Measurements from ENCODE around the gene SEC14L1.
"Not testable (repeated sequence)": the region's sequence is repeated elsewhere in the genome, so short reads cannot be mapped to it uniquely, and the experiment has no call there.

Gene SEC14L1

DNA sequence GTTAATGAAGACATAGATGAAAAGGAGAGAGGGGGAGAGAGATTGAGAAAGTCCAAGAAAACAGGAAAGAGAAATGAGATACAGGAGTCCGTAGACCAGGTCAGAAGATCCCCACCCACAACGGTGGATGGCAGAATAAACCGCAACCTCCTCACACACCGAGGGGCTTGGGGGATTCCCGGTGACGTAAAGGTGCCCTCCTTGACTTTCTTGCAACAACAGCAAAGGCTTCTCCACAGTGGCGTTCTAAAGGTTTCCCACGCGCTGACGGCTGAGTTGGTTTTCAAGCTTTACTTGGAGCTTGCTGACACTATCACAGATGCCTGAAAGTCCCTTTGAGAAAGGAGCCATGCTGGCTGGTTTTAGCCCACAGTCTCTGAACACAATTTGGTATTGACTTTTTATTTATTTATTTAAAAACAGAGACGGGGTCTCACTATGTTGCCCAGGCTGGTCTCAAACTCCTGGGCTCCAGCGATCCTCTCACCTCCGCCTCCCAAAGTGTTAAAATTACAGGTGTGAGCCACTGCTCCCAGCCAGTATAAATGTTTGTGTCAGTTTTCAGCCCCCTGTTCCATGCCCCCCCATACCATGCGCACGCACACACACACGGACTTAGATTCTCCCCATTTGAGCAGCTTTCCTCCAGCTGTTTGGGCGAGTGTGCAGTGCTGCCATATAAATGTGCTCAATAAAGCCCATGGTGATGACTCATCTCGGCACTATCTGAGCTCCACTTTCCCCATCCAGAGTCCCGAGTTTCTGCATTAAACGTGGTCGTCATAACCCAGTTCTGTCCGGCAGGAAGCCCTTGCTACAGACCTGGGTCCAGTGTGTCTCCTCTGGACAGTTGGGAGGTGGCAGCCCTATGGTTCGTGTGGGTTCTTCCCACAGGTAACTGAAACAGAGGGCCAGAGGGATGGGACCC is 33.0 kb upstream of the SEC14L1 start:
- TF ChIP-seq POLR2A (IDR thresholded peaks at IDR 0.05; ENCODE audit: low read length) (no peak), GATA1 (IDR thresholded peaks at IDR 0.05; ENCODE audit: low read depth, low read length) (no peak)
- no peak for DNase-seq

DNA sequence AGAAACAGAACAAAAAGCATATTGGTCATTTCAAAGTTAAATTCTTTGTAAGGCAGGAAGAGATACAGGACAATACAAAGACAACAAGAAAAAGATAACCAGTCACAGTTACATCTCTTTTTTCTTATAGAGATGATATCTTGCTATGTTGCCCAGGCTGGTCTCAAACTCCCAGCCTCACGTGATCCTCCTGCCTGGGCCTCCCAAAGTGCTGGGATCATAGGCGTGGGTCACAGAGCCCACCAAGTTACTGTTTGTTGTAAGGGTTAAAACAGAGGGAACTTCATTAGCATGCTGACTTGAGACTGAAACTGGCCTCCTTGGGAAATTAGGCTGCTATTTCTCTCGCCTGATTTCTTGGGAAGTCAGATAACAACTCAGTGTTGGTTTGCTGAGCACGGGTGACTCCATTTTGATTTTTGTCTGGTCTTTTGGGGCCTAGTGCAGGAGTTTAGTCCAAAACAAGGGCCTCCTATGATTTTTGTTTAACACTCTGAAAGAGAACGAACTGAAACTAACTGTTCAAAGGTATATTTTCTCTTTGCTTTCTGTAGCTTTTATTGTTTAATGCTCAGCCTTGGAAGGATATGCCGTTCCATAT is 31.5 kb upstream of the SEC14L1 start:
- peak in 1 of 2 experiments; percentile 13 for DNase-seq
- TF ChIP-seq GATA1 (IDR thresholded peaks at IDR 0.05; ENCODE audit: low read depth, low read length) (no peak), POLR2A (IDR thresholded peaks at IDR 0.05; ENCODE audit: low read length) (no peak)

DNA sequence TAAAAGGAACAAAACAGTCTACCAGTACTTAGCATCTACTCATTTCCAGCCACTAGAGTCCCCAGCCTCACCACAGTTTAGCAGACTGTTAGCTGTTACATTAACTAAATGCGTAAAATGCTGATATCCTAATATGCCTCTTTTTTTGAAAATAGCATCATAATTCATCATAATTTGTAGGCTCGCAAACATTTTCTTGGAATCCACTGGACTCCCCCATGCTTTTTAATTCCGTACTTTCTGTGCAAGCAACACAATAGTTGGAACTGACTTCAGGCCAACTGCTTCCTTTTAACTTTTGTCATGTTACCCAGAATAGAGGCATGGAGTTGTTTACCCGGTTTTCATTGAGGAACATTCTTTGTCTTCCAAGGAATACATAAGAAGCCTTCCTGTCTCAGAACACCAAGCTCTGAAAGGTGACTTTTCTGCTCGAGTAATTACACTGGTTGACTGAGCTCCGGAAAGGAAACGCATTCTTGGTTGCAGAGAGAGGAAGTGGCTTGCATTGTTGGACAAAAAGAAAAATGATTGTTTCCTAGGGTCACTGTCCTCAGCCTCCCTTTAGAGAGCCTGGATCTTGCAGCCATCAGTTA is 30.9 kb upstream of the SEC14L1 start:
- no peak for TF ChIP-seq POLR2A (IDR thresholded peaks at IDR 0.05; ENCODE audit: low read length)
- no peak for TF ChIP-seq GATA1 (IDR thresholded peaks at IDR 0.05; ENCODE audit: low read depth, low read length)

DNA sequence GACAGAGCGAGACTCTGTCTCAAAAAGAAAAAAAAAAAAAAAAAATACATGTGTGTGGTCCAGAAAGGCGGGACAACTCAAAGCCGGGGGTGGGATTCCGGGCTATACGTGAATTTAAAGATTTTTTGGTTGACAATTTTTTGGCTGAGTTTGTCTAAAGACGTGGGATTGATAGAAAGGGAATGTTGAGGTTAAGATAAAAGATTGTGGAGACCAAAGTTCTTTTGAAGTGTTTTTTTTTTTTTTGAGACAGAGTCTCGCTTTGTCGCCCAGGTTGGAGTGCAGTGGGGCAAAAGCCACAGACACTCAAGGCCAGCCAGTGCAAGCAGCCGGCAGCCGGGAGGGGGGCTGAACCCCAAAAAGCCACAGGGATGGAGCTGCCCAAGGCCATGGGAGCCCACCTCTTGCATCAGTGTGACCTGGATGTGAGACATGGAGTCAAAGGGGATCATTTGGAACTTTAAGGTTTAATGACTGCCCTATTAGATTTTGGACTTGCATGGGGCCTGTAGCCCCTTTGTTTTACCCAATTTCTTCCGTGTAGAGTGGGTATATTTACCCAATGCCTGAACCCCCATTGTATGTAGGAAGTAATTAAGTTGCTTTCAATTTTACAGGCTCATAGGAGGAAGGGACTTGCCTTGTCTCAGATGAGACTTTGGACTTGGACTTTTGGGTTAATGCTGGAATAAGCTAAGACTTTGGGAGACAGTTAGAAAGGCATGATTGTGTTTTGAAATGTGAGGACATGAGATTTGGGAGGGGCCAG is 29.4 kb upstream of the SEC14L1 start:
- DNase-seq, result not testable (repeated sequence)

More for the DNA sequence above, 30.9 kb upstream of the SEC14L1 start:
- DNase-seq, result no peak

DNA sequence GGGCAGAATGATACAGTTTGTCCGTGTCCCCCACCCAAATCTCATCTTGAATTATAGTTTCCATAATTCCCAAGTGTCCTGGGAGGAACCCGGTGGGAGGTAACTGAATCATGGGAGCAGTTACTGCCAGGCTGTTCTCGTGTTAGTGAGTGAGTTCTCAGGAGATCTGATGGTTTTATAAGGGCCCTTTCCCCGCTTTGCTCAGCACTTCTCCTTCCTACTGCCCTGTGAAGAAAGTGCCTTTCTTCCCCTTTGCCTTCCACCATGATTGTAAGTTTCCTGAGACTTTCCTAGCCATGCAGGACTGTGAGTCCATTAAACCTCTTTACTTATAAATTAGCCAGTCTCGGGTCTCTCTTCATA is 28.9 kb upstream of the SEC14L1 start:
- no peak for DNase-seq
- no peak for TF ChIP-seq GATA1 (IDR thresholded peaks at IDR 0.05; ENCODE audit: low read depth, low read length)
- TF ChIP-seq POLR2A (IDR thresholded peaks at IDR 0.05; ENCODE audit: low read length), result no peak

DNA sequence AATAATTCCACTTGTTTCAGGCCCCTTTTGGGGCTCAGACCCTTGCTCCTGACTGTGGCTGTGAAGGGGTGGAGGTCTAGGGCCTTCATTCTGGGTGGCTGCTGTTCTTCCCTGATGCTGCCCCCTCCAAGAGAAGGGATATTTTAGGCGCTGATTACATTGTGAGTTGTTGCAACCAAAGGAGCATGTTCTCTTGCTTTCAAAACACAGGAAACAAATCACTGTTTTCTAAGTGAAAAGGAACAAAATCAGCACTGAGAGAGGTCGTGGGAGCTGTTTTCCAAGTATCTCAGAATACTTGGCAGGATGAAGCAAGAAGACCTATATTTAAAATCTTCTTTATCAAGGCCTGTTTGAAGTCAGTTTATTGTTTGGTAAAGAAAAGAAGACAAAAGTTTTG is 25.3 kb upstream of the SEC14L1 start:
- DNase-seq, result no peak

DNA sequence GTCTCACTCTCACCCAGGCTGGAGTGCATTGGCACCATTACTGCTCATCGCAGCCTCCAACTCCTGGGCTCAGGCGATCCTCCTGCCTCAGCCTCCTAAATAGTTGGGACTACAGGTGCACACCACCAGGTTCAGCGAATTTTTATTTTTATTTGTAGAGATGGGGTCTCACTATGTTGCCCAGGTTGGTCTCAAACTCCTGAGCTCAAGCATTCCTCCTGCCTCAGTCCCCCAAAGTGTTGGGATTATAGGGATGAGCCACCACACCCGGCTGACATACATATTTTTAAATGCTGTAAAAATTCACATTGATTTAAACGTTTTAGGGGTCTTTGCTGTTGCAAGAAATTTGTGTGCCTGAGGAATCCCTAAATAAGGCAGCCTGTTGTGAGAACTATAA is 24.8 kb upstream of the SEC14L1 start:
- TF ChIP-seq GATA1 (IDR thresholded peaks at IDR 0.05; ENCODE audit: low read depth, low read length) (no peak), POLR2A (IDR thresholded peaks at IDR 0.05; ENCODE audit: low read length) (no peak)
- DNase-seq, result no peak

More for the DNA sequence above, 25.3 kb upstream of the SEC14L1 start:
- TF ChIP-seq GATA1 (IDR thresholded peaks at IDR 0.05; ENCODE audit: low read depth, low read length), result no peak
- no peak for TF ChIP-seq POLR2A (IDR thresholded peaks at IDR 0.05; ENCODE audit: low read length)

DNA sequence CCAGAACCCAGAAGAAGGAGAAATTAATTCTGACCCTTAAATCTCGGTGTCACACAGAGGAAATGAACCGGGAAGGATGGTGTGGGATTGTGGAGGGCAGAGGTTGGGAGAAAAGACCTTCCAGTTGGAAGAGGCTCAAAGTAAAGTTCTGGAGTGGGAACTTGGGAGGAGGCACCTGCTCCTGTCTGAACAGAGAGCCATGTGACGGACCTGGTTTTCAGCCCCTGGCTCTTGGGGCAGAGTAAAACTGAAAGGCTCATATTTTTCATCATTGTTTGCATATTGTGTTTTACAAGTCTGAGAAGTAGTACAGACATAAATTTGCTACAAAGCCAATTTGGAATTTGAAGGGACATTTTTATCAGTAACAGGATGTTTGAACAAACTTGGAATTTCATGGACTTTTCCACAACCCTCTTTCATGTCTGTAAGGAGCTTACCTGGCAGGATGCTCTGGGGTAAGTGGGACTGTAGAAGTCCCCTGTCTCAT is 24.4 kb upstream of the SEC14L1 start:
- TF ChIP-seq GATA1 (IDR thresholded peaks at IDR 0.05; ENCODE audit: low read depth, low read length) (no peak), POLR2A (IDR thresholded peaks at IDR 0.05; ENCODE audit: low read length) (no peak)
- DNase-seq, result no peak

DNA sequence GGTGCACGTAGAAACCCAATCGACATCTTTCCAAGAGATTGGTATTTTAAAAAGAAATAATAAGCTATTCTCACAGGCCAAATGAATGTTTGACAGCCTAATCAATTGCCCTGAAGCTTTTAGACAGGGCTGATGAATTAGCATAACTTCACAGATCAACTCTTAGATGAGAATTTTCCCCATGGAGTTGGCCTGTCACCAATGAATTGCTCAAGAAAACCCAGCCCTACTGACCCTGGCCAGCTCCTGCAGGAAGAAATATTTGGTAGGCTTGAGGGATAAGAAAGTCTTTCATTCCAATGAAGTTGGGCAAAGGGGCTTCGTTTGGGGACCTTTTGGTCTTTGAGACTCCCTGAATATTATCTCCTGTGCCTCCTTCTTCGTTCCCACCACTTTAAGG is 23.4 kb upstream of the SEC14L1 start:
- no peak for TF ChIP-seq GATA1 (IDR thresholded peaks at IDR 0.05; ENCODE audit: low read depth, low read length)
- TF ChIP-seq POLR2A (IDR thresholded peaks at IDR 0.05; ENCODE audit: low read length), result no peak
- no peak for DNase-seq

DNA sequence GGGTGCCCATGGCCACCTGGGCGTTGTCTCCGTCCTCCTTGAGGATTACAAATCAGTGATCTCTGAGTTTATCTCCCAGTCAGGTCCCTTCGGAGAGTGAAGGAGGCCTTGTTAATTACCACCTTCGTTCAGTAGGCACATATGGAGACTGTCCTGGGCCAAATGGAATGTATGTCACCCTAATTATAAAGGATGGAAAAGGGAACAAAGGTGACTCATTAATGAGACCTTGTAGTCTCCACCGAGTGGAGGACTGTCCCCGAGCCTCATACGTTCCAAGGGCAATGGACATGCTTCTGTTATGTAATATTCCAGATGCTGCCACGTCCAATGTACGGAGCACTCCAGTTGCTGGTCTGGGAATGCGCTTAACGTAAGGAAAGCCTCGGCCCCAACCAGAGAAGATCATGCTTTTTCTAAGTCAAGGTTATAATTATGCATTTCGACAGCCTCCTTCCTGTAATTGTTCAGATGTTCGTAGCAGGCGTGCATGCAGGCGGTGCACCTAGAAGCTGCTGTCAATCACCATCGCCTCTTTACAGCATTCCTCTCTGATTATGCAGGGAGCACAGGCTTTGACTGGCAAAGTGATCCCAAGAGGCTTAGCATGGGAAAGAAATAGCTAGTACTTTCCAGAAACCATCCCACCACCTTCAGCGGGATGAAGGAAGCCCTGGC is 22.4 kb upstream of the SEC14L1 start:
- DNase-seq, result no peak
- TF ChIP-seq GATA1 (IDR thresholded peaks at IDR 0.05; ENCODE audit: low read depth, low read length) (no peak), POLR2A (IDR thresholded peaks at IDR 0.05; ENCODE audit: low read length) (no peak)

DNA sequence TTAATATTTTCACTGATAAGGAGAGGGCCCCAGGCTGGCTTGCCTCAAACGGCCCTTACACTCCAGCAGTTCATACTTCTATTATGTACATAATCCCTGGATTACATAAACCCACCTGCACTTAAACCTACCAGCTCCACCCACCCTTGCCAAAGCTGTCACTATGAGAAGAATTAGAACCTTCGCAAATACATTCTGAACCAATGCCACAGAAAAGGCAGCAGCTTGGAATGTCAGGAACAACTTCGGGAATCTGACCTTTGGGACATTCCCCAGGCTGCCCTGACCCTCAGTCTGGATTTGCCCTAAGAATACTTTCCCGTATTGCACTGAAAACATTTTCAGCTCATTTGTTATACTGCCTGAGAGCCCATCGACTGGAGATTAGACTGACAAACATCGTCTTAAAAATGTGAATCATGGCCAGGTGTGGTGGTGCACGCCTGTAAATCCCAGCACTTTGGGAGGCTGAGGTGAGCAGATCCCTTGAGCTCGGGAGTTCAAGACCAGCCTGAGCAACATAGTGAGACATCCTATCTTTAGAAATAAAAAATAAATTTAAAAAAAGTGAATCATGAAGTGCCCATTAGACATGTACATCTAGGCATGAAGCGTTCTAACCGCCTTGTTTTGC is 21.0 kb upstream of the SEC14L1 start:
- no peak for TF ChIP-seq POLR2A (IDR thresholded peaks at IDR 0.05; ENCODE audit: low read length)
- TF ChIP-seq GATA1 (IDR thresholded peaks at IDR 0.05; ENCODE audit: low read depth, low read length), result no peak
- DNase-seq, result no peak

DNA sequence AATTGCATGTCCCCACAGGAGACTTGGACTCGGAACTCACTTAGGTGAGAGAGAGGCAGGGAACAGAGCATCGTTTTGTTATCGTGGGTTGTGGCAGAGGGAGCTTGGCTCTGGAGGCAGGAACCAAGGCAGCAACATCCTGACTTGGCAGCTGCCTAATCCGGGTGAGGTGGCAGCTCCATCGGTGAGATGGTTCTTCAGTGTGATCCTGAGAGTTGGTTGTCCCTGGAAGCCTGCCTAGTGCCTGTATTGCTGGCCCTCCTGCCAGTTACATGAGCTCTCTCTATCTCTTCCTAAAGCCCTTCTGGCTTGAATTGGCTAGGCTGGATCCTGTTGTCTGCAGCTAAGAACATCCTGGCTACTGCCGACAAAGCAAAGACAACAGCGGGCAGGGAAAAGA is 19.9 kb upstream of the SEC14L1 start:
- TF ChIP-seq POLR2A (IDR thresholded peaks at IDR 0.05; ENCODE audit: low read length) (no peak), GATA1 (IDR thresholded peaks at IDR 0.05; ENCODE audit: low read depth, low read length) (no peak)
- no peak for DNase-seq

All from erythroblast (primary cell).